ENCODE data around the gene SYNGAP1. TPM values are rescaled to one million over a fixed set of nuclear protein-coding genes. Genes with fewer than 3 reads are reported as not detected.

The SYNGAP1 gene
- total RNA-seq, 1 experiment from 2014 or later: 18.8 TPM

DNA sequence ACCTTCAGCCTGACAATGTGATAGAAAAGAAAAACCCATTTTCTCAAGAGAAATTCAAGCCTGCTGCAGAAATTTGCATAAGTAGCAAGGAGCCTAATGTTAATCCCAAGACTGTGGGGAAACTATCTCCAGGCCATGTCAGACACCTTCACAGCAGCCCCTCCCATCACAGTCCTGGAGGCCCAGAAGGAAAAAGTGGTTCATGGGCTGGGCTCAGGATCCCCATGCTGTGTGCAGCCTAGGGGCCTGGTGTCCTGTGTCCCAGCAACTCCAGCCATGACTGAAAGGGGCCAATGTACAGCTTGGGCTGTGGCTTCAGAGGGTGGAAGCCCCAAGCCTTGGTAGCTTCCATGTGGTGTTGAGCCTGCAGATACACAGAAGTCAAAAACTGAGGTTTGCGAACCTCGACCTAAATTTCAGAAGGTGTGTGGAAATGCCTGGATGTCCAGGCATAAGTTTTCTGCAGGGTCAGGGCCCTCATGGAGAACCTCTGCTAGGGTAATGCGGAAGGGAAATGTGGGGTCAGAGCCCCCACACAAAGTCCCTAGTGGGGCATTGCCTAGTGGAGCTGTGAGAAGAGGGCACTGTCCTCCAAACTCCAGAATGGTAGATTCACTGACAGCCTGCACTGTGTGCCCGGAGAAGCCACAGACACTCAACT lies 46.3 kb downstream of the SYNGAP1 start:
- intact Hi-C loops (cut with micrococcal nuclease; ENCODE audit: unreplicated experiment): no loop called here
- H3K27me3 Mint-ChIP-seq (ENCODE audit: unreplicated experiment): peaks cover 57% of the 10 kb centered on the region
- CTCF ChIA-PET: no interaction called here
- H3K4me1 Mint-ChIP-seq (ENCODE audit: low read depth, unreplicated experiment): no peaks in the 10 kb centered on the region
- no peak overlapping the region for H3K4me3 Mint-ChIP-seq (ENCODE audit: low read depth, unreplicated experiment)
- H3K9me3 Mint-ChIP-seq (ENCODE audit: low read depth, unreplicated experiment): no peaks in the 10 kb centered on the region
- H3K36me3 Mint-ChIP-seq (ENCODE audit: insufficient read depth, unreplicated experiment): no peaks in the 10 kb centered on the region
- DNase-seq: no peak
- TF ChIP-seq, protein P1, sequence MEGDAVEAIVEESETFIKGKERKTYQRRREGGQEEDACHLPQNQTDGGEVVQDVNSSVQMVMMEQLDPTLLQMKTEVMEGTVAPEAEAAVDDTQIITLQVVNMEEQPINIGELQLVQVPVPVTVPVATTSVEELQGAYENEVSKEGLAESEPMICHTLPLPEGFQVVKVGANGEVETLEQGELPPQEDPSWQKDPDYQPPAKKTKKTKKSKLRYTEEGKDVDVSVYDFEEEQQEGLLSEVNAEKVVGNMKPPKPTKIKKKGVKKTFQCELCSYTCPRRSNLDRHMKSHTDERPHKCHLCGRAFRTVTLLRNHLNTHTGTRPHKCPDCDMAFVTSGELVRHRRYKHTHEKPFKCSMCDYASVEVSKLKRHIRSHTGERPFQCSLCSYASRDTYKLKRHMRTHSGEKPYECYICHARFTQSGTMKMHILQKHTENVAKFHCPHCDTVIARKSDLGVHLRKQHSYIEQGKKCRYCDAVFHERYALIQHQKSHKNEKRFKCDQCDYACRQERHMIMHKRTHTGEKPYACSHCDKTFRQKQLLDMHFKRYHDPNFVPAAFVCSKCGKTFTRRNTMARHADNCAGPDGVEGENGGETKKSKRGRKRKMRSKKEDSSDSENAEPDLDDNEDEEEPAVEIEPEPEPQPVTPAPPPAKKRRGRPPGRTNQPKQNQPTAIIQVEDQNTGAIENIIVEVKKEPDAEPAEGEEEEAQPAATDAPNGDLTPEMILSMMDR (IDR thresholded peaks at IDR 0.05; ENCODE audit: unreplicated experiment): no peak
- no peak overlapping the region for H3K27ac Mint-ChIP-seq (ENCODE audit: unreplicated experiment)
- no TSS peak for BruUV-seq (replicated peaks)

DNA sequence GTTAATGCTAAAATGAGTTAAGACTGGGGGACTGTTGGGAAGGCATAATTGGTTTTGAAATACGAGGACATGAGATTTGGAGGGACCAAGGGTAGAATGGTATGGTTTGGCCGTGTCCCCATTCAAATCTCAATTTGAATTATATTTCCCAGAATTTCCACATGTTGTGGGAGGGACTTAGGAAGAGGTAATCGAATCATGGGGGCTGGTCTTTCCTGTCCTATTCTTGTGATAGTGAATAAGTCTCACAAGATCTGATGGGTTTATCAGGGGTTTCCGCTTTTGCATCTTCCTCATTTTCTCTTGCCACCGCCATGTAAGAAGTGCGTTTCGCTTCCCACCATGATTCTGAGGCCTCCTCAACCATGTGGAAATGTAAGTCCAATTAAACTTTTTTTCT lies 47.2 kb downstream of the SYNGAP1 start:
- Mint-ChIP-seq H3K4me1 (ENCODE audit: low read depth, unreplicated experiment) (no peaks in the 10 kb centered on the region), H3K36me3 (ENCODE audit: insufficient read depth, unreplicated experiment) (no peaks in the 10 kb centered on the region), H3K4me3 (ENCODE audit: low read depth, unreplicated experiment) (no peak overlapping the region), H3K27me3 (ENCODE audit: unreplicated experiment) (peaks cover 49% of the 10 kb centered on the region), H3K27ac (ENCODE audit: unreplicated experiment) (no peak overlapping the region), H3K9me3 (ENCODE audit: low read depth, unreplicated experiment) (no peaks in the 10 kb centered on the region)
- TF ChIP-seq, protein P1 (IDR thresholded peaks at IDR 0.05; ENCODE audit: unreplicated experiment): no peak
- BruUV-seq (replicated peaks): no TSS peak
- DNase-seq: no peak
- CTCF ChIA-PET: no interaction called here
- intact Hi-C loops (cut with micrococcal nuclease; ENCODE audit: unreplicated experiment): no loop called here

DNA sequence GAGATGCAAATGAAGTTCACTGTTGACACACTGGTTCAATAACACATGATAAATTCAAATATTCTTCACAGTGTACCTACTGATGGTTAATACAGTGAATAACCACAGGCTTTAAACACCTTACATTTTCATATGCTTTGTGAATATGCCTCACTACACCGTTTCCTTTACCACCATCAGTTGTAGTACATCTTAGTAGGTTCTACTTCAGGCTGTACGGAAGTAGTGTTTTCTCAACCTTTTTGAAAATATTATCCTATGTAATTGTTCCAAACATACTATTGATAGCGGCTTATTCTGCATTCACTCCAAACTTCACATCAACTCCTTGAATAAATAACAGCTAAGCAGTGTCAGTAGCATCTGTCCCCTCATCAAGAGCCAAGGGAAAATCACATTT lies 49.8 kb downstream of the SYNGAP1 start:
- CTCF ChIA-PET: interaction anchor here (0.6 kb wide), 1 partner anchor 72 kb away, joined by 5 read pairs; no protein-coding TSS in a partner anchor
- no peak for DNase-seq
- Mint-ChIP-seq H3K36me3 (ENCODE audit: insufficient read depth, unreplicated experiment) (no peaks in the 10 kb centered on the region), H3K4me1 (ENCODE audit: low read depth, unreplicated experiment) (no peaks in the 10 kb centered on the region), H3K27me3 (ENCODE audit: unreplicated experiment) (peaks cover 27% of the 10 kb centered on the region), H3K9me3 (ENCODE audit: low read depth, unreplicated experiment) (no peaks in the 10 kb centered on the region), H3K4me3 (ENCODE audit: low read depth, unreplicated experiment) (no peak overlapping the region), H3K27ac (ENCODE audit: unreplicated experiment) (no peak overlapping the region)
- no TSS peak for BruUV-seq (replicated peaks)
- TF ChIP-seq, protein P1 (IDR thresholded peaks at IDR 0.05; ENCODE audit: unreplicated experiment): no peak
- intact Hi-C loops (cut with micrococcal nuclease; ENCODE audit: unreplicated experiment): no loop called here

DNA sequence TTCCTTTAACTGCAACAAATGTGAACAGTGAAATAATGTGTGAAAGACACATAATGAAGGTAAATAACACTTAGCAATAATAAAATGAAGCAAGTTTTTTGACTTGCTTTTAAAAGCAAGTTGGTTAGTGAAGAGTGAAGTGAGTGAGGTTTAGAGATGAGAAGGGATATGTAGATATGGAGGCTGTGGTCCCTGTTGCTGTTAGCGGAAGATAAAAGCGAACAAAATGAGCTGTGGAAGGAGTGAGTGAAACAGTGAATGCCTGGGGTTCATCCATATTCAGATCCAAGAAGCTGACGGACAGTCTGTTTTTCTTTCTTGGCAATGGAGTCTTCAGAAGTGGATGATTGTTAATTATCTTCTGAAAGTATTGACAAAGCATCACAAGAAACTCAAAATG lies 58.0 kb downstream of the SYNGAP1 start:
- H3K9me3 Mint-ChIP-seq (ENCODE audit: low read depth, unreplicated experiment): no peaks in the 10 kb centered on the region
- H3K27me3 Mint-ChIP-seq (ENCODE audit: unreplicated experiment): peaks cover 45% of the 10 kb centered on the region
- no peaks in the 10 kb centered on the region for H3K36me3 Mint-ChIP-seq (ENCODE audit: insufficient read depth, unreplicated experiment)
- H3K27ac Mint-ChIP-seq (ENCODE audit: unreplicated experiment): no peak overlapping the region
- no peak overlapping the region for H3K4me3 Mint-ChIP-seq (ENCODE audit: low read depth, unreplicated experiment)
- no peak for DNase-seq
- BruUV-seq (replicated peaks): no TSS peak
- CTCF ChIA-PET: no interaction called here
- intact Hi-C loops (cut with micrococcal nuclease; ENCODE audit: unreplicated experiment): no loop called here
- TF ChIP-seq, protein P1 (IDR thresholded peaks at IDR 0.05; ENCODE audit: unreplicated experiment): no peak
- no peaks in the 10 kb centered on the region for H3K4me1 Mint-ChIP-seq (ENCODE audit: low read depth, unreplicated experiment)
